Limb (tissue), 2 donors: ENCODE results near the gene TGFB3.
A peak's percentile ranks its signal among the peaks of the same experiment; 100 is the strongest.
"Not testable (repeated sequence)": the region's sequence is repeated elsewhere in the genome, so short reads cannot be mapped to it uniquely, and the experiment has no call there.

Source experiments
- DNase-seq, 2 donors: peaks; one replicate each; pipeline ENCODE4 v3.0.0-alpha.2; 2016; ENCODE audit errors: extremely low spot score in 2 of 2

TGFB3 gene

DNA sequence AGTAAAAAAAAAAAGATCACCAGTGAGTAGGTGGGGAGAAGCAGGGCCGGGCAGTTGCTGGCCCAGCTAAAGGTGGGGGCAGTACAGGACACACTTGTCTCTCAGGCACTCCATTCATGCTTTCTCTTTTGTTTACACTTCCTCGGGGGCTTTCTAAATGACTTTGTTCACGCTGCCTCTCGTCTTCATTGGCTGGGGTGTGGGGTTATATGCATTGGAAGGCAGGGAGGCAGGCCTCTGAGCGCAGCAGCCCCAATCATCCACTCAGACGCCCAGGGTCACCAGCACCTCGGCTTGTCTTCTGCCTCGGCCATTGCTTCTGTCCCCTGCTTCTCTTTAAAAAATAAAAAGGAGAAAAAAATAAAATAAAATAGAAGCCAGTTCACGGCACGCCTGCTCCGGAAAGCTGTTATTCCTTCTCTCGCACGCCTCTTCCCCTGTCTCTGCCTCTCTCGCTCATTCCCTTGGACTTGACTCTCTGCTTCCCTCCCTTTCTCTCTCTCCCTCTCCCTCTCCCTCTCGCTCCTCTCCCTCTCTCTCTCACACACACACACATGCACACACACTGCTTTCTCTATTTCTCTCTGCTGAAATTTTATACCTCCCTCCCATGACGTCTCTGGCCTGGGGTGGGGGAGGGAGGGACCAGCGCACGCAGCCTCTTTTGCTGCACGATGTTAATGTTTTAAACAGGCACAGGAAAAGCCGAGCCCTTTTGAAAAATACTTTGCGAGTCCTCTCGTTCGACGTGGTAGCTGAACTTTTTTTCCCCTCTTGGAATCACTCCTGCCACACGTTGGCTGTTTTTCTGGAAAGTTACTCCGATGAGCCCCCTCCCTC, at the start of gene TGFB3:
TGFB3 (minus strand) TSS at position 570 of the 840 bp plus-strand sequence. CDS start 1,102 bp downstream, outside the sequence.
- peak; percentile 90 to 94 for DNase-seq

DNA sequence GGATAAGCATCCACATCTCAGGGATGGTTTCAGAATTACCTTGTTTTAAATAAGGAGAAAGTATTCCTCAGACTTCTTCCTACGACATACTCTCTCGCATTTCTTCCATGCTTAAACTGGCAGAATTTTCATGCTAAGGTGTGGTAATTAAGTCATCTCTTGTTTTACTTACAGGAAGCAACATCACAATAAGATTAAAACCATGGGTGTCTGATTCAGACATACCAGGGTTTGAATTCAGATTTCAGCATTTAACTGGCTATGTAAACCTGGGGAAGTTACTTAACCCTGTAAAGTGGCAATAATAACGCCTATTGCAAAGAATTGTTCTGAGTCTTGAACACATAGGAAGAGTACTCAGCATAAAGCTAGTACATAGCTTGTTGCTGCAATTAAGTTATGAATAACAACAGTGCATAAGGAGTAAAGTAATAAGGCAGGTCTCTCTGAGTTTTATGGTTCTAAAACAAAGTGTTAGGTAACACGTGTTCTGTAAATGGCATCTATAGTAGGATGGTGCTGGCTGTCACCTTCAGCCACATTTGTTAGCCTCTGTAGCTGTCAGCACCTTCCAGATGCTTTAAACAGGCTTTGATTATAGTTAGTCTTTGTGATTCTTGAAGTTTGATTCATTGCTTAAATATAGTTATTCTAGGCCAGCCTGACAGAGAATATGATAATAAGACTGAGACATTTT, 42.6 kb upstream of the TGFB3 start:
- DNase-seq, result no peak

DNA sequence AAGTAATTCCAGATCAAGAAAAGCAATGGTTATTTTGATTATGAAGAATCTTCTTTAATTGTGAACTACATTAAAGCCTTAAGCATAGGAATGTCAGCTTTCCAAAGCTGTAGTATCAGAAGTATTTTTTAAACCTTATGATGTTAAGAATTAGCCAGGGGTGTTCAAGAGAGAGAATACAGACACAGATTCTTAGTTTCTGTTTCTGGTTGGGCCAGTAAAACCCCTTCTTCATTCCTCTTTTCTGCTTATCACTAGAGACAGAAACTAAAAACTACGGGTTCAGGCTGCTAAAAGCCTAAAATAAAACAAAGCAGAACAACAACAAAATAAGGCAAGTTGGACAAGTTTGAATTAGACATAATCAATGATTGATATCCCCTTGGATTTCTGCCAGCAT, 42.0 kb upstream of the TGFB3 start:
- no peak for DNase-seq

DNA sequence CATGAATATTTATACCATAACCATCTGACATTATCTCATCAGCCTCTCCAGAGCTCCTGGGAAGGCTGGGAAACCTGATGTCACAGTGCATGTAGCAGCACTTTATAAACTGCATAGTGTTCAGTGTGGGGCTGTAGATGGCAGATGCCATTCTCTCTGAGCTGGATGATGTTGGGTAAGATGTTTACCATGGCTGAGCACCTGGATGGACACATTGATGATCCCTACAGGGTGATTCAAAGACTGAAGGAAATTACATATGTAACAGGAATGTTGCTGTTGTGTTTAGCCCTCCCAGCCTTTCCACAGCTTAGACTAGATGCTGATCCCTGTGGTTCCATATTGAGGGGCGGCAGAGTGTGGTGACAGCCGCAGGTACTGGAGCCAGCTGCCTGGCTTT, 41.2 kb upstream of the TGFB3 start:
- DNase-seq, result no peak

DNA sequence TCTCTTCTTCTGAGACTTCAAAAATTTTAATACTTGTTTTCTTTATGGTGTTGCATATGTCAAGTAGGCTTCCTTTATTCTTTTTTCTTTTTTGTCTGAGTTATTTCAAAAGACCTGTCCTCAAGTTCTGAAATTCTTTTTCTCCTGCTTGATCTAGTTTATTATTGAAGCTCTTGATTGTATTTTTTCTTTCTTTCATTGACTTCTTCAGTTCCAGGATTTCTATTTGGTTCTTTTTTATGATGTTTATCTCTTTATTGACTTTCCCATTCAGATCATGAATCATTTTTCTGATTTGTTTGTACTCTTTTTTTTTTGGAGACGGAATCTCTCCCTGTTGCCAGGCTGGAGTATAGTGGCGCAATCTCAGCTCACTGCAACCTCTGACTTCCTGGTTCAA, 37.9 kb upstream of the TGFB3 start:
- DNase-seq, result no peak

DNA sequence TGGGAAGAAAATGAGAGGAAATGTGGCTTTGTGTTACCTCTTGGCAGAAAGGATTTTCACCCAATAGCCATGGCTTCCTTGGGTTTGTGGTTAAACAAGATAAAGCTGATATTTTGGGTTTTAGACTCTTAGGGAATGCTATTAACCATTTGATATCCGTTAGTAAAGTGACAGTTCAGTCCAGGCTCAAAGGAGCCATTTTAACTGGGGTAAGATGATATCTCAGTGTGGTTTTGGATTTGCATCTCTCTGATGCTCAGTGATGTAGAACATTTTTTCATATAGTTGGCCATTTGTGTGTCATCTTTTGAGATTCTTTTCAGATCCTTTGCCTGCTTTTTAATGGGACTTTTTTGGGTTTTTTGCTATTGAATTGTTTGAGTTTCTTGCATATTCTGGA, 33.9 kb upstream of the TGFB3 start:
- DNase-seq, result no peak

DNA sequence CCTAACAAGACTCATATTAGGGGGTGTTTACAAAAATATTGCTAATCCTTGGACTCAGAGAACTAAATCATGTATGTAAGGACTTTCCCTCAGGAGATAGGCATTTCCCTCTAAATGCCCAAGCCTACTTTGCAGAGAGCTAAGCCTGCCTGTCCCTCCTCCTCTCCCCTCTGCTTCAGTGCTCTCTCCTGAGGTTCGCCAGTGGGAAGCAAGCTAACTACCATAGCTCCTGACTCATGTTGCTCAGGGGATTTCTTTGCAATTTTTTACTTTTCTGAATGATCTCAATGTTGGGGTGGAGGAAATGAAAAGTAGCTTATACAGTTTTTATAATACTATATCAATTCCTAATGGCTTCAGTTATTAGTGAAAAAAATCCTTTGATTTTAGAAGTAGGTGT, 33.4 kb upstream of the TGFB3 start:
- no peak for DNase-seq

DNA sequence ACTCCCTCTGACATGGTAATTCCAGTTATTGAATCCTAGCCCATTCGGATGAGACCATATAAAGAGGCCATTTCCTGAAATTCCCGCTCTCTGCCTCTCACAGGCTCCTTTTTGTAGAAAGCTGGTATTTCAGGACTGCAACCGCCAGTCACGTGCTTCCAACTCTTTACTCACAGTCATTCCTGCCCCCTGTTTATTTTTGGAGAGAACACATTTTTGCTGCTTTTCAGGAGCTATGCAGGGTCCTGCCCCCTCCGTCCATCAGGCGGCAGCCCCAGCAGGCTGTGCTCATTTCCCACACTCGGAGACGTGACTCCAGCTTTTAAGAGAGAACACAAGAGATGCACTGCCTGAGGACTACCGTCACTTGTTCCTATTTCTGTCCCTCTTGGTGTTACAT, 30.6 kb upstream of the TGFB3 start:
- peak; percentile 38 to 69 for DNase-seq

DNA sequence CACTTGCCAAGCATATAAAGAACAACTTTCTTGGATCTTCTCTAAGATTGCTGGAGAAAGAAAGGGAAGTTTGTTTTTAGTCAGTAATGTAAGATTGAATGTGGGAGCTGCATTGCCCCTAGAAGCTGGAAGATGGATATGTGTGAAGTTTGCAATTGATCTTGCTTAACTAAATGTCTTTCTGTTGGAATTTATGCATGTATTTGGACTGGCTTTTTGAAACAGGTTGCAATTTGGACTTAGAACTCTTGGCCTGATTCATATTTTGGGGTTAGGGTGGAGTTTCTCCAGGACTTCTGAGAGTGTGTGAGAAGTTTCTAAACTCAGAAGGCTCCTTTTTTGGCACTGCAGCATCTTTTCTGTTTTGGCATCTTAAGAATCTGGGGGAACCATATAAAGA, 30.1 kb upstream of the TGFB3 start:
- no peak for DNase-seq

DNA sequence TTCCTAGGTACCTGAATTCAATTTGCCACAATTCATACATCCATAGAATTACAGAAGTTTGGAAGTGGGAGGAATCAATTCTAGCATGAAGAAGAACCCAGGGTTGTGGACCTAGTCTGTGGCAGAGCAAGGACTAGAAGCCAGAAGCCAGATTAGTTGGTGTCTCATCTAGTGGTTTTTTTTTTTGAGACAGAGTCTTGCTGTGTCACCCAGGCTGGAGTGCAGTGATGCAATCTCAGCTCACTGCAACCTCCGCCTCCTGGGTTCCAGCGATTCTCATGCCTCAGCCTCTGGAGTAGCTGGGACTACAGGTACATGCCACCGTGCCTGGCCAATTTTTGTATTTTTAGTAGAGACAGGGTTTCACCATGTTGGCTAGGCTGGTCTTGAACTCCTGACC, 27.8 kb upstream of the TGFB3 start:
- DNase-seq, result not testable (repeated sequence)

DNA sequence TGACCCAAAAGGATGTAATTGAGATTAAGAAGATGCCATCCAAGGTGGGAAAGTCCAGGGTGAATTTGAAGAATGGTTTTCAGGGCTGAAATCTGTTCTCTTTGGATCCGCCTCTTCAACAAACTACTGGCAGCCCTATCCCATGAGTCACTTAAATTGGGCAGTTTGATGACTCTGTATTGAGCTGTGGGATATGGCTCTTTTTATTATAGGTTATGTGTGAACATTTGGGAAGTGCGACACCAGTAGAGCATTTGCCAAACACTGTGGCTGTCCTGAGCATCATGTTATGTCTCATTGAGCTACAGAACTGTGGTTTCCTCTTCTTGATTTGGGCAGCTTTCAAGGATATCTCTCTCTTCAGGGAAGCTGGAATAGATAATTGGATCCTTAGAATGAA, 26.1 kb upstream of the TGFB3 start:
- DNase-seq, result no peak

DNA sequence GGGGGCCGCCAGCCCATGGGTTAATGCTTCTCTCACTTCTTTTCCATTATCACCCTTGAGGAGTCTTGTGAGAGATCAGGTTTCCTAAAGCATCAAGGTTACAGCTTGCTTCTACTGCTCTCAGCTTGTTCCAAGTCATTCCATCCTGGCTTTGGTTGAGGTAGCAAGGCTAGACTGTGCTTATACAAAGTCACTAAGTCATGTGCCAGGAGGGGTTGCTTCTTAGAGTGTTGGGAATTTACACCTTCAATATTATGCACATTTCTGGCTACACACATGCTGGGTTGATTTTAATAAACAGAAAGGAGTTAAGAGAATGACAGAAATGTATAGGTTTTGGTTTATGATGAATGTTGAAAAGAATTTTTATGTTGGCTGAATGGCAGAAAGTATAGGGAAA, 25.6 kb upstream of the TGFB3 start:
- no peak for DNase-seq

DNA sequence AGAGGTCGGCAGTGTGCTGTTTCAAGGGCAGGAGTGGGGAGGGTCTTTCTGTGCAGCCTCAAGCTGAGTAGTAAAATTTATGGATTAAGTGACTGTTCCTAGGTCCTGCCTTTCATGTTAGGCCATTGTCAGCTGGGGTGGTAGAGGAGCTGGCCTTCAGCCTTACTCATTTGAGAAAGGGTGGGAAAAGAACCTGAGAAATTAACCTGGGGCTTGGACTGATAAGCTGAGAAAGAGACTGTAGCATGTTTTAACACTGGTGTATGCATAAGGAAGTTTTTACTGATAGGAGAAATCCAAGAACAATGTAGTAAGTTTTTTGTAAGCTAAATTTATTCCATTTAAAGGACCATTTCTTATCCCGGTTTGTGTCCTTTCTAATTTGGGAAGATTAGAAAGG, 24.5 kb upstream of the TGFB3 start:
- DNase-seq, result no peak

DNA sequence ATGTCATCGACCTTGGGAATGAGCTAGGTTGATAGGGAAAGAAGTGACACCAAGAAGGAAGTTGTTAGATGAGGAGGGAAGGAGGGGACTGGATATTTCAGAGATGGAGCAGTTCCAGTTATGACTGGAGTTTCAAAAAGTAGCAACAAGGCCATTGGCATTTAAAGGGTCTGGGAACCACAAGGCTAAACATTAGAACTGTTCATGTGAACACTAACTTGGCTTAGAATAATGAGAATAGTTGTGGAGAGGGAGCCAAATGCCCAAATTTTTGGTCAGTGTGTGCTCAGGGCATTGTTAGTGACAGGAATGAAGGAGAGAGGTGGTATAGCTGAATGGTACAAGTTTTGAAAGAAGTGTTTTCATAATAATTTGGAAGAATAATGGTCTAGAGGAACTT, 20.6 kb upstream of the TGFB3 start:
- DNase-seq, result no peak

DNA sequence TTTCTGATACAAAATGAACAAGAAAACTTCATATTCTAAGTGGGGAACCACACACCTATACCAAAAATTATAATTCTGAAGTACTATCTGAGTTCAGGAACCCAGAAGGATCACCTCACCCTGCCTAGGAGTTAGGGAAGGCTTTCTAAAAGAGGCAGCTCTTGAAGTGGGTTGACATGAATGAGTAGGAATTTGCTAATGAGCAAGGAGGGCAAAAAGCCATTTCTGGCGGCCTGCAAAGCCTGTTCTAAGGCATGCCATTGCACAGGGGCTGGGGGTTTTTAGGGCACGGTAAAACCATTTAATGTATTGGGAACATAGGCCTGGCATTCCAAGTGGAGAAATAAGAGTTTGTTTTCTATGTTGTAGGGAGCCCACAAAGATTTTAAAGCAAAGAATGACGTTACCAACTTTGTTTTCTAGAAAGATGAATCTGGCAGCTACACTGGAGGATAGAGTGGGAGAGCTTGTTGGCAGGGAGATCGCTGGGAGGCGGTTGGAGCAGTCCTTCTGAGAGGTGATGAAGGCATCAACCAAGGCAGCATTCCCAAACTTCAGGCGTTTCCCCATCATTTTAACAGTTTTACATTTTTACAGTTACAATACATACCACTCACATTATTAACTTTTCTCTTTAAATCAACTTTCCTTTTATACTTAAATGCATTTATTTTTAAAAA, 17.9 kb upstream of the TGFB3 start:
- DNase-seq, result no peak

DNA sequence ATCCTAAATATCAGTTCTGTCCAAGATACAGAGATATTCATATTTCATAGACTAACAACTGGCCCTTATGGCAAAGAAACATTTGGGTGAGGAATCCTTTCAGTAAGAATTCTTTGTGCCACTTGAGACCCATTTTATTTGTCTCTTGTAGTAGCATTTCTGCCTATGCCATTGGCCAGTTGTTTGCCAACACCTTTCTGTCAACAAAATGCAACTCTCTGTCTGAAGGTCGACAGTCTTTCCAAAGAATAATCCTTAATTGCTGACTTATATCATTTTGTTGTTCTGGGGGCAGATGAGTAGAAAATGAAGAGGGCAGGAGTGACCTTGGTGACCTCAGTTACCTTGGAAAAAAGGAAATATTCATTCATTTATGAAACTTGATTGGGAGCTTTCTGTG, 14.7 kb upstream of the TGFB3 start:
- DNase-seq, result no peak

DNA sequence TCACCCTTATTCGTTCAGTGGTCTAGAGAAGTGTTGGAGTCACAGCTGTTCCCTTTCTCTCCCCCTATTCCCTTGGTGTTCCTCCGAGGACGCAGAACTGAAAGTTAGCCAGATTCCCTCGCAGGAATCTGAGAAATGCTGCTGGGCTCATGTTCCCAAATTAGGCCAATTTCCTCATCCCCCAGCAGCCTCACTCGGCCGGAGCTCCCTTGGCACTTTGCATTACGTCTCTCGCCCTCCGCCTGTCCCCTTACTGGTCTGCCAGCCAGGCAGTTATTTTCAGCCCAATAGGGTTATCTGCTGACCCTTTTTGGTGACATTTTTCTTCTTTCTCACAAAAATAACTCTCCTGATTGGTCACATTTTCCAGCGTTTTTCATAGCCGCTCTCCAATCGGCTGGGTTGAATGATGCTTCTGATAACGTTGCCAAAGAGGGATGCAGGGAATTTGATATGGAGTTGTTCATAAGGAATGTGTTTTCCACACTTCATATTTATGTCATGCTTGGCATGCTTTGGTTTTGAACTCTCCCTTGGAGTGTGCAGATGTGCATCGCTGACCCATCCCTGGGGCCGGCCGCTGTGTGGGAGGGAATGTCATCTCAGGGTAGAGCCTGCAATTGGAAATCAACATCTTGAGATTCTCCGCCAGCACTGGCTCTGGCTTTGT, 13.7 kb upstream of the TGFB3 start:
- peak; percentile 46 to 58 for DNase-seq

DNA sequence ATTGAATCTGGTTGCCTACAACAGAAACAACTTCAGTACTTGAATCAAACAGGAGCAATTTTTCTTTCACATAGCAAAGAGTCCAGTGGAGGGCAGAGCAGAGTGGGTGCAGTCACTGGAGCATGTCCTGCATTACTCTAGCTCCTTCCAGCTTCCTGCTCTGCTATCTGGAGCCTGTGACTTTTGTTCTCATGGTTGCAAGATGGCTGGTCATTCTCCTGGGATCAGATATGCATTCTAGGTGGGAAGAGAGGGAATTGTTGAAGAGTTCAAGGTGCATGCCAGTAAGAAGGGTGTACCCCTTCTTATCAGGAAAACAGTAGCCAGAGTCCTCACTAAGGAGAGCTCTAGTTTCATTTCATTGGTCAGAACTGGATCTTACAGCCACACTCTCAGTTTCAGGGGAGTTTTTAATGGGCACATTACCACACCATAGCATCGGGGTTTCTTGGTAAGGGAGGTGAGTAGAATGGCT, 11.8 kb upstream of the TGFB3 start:
- DNase-seq, result no peak

DNA sequence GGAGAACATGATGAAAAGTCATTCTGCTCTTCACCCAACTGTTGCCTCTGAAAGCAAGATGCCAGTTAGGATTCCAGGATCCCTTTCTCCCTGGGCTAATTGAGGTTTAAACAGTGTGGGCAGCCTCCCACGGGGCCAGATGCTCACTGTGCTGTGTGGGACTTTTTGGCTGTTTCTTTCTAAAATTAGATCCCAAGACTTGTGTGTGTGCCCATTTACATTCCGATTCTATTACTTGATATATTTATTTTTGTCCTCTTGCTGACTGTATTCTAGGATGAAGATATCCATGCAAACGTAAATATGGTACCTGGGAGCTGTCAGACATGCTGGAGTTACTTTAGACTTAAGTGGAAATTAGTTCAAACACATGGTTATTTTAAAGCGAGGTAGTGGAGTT, 10.0 kb upstream of the TGFB3 start:
- no peak for DNase-seq

DNA sequence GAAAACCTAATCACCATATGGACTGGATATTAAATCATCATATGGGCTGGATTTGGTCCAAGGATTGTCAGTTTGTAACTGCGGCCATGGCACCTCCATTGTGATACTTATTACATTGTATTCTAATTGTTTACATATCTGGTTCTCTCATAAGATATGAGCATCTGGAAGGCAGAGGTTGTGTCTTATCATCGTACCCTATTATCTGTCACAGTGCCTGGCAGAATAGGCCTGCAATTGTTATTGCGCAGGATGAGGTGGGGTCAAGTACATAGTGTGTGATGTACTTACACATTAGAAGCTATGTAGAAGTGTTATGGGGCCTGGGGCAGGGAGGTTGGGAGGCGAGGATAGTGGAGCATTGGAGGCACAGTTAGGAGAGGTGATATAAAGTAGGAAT, 8.5 kb upstream of the TGFB3 start:
- no peak for DNase-seq

DNA sequence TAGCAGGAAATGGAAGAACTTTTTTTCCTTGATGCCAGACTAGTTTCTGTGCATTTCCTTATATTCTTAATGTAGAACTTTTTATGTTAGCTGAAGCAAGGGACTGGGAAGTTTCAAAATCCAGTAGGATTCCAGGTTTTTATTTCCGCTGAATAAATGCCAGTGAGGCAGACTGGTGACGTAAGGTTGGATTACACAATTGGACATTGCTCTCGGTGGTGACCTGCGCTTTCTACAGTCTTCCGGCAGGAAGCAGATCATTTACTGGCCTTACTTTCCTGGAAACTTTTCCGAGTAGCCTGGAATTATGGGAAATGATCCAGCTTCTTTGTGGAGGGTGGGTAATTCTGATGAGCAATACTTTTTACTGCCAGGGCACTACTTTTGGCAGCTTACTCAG, 7.3 kb upstream of the TGFB3 start:
- DNase-seq, result no peak
